Bronchial epithelial cell (primary cell): Measurements from ENCODE around the gene MAP2K7. TPM values are rescaled to one million over a fixed set of nuclear protein-coding genes. Genes with fewer than 3 reads are reported as not detected.
A peak's percentile ranks its signal among the peaks of the same experiment; 100 is the strongest.

ENCODE experiments used
- DNase-seq: peaks from one replicate; pipeline ENCODE4 v3.0.0-alpha.2; 2010; ENCODE audit warnings: low read depth
- FAIRE-seq: peaks from 2 replicates; lab custom pipeline; 2011; peaks lifted over from hg19 to GRCh38; lab: Jason Lieb, UNC
- H3K27me3 ChIP-seq: 2 replicates; pipeline ENCODE4 v1.5.1; 2011; ENCODE audit warnings: low read length; ENCODE audit not compliant: control insufficient read depth, insufficient read depth
- H3K36me3 ChIP-seq: 2 replicates; pipeline ENCODE4 v1.5.1; 2011; ENCODE audit warnings: low read length; ENCODE audit not compliant: control insufficient read depth, insufficient read depth
- H3K4me3 ChIP-seq: 2 replicates; pipeline ENCODE4 v1.5.1; 2011; ENCODE audit warnings: mild to moderate bottlenecking, low read depth, low read length, control low read depth
- total RNA-seq: library from RNA; depleted of rRNA; stranded (reverse); fragments of >200 nt; gene quantifications from 2 replicates; pipeline ENCODE4 v1.2.1, GENCODE V29; 2014
- TF ChIP-seq, protein P1 (sequence below): IDR thresholded peaks from 2 replicates; pipeline ENCODE4 v1.5.1; 2011; ENCODE audit warnings: mild to moderate bottlenecking, moderate library complexity, low read length, control low read depth, inconsistent platforms; ENCODE audit not compliant: insufficient read depth, severe bottlenecking

Gene MAP2K7
- total RNA-seq, 1 donor from 2014 or later = 10.0 TPM

GRCh38 chr19:7862413-7862951 is 41.2 kb upstream of the MAP2K7 start:
- no peaks in the 10 kb centered on the region for H3K27me3 ChIP-seq
- no peaks in the 10 kb centered on the region for H3K36me3 ChIP-seq
- TF ChIP-seq, protein P1, sequence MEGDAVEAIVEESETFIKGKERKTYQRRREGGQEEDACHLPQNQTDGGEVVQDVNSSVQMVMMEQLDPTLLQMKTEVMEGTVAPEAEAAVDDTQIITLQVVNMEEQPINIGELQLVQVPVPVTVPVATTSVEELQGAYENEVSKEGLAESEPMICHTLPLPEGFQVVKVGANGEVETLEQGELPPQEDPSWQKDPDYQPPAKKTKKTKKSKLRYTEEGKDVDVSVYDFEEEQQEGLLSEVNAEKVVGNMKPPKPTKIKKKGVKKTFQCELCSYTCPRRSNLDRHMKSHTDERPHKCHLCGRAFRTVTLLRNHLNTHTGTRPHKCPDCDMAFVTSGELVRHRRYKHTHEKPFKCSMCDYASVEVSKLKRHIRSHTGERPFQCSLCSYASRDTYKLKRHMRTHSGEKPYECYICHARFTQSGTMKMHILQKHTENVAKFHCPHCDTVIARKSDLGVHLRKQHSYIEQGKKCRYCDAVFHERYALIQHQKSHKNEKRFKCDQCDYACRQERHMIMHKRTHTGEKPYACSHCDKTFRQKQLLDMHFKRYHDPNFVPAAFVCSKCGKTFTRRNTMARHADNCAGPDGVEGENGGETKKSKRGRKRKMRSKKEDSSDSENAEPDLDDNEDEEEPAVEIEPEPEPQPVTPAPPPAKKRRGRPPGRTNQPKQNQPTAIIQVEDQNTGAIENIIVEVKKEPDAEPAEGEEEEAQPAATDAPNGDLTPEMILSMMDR = no peak
- FAIRE-seq (no peak), DNase-seq (peak; percentile 29)
- H3K4me3 ChIP-seq = peak overlapping the region; percentile 33

DNA sequence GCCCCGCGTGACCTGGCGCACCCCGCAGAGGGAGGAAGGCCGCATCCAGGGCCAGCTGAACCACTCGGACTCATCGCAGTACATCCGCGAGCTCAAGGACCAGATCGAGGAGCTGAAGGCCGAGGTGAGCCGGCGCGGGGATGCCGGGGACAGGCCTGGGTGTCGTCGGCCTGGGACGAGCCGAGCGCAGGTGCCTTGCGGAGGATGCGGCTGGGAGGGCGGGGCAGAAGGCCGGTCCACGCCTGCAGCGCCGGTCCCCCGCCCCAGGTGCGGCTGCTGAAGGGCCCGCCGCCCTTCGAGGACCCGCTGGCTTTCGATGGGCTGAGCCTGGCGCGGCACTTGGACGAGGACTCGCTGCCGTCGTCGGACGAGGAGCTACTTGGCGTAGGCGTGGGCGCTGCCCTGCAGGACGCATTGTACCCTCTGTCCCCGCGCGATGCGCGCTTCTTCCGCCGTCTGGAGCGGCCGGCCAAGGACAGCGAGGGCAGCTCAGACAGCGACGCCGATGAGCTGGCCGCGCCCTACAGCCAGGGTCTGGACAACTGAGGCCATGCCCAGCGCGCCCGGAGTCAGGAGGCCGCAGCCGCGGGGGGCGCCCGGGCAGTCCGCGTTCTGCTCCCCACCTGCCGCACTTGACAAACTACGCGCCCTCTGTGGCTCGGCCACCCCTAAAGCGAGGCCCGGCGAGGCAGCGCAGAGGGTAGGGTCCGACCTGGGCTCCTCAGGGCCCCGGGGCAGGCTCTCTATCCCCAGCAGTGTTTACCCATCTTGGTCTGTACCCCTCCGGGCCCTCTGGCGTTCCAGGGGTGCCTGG is 40.3 kb upstream of the MAP2K7 start:
- Histone ChIP-seq H3K4me3 (no peak overlapping the region), H3K27me3 (no peaks in the 10 kb centered on the region), H3K36me3 (no peaks in the 10 kb centered on the region)
- FAIRE-seq = no peak
- TF ChIP-seq, protein P1 = no peak
- no peak for DNase-seq

DNA sequence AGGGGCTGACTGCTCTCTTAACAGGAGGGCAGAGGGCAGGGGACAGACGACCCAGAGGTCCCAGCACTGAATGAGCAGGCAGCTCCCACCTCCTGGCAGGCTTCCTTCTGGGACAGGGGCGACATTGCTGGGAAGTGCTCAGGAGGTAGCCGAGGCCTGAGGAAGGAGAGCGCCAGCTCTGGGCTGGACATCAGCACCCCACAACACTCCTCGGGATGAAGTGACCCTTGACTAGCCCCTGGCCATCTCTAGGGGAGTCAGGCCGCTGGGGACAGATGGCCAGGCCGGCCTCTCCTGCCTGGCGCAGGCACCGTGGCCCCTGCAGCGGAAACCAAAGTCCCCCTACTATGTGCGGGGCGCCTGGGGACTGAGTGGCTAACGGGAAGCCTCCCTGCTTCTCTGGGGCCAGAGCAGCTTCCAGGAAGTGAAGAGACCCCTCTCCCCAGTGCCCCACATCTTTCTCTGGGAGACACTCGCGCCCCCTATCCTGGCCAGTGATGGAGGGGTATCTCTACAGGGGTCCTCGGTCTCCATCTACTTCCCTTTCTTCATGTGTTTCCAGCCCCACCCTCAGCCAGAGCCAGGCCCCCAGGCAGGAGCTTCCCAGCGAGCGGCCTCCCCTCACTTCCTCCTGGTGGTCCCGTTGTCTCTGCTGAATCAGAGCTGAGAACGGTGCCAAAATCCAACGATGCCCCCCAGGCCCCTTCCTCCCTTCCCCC is 39.5 kb upstream of the MAP2K7 start:
- H3K4me3 ChIP-seq = no peak overlapping the region
- TF ChIP-seq, protein P1 = no peak
- FAIRE-seq (no peak), DNase-seq (no peak)
- H3K36me3 ChIP-seq = no peaks in the 10 kb centered on the region
- no peaks in the 10 kb centered on the region for H3K27me3 ChIP-seq

DNA sequence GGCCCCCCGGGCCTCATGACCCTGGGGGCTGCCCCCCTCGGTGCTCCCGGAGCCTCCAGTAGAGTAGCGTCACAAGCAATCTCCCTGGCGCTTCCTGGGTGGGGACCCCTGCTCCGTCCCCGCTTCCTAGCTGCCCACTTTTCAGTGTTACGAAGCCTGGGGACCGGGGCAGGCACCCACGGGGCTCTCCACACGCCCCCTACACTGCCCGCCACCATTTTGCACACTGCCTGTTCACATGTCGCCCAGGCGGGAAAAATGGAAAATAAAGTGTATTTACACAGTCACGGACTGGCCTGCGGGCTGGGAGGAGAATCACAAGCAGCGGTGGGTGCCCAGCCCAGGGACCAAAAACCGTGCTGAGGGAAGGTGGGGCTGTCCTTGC is 39.0 kb upstream of the MAP2K7 start:
- FAIRE-seq = no peak
- Histone ChIP-seq H3K27me3 (no peaks in the 10 kb centered on the region), H3K4me3 (no peak overlapping the region), H3K36me3 (no peaks in the 10 kb centered on the region)
- TF ChIP-seq, protein P1 = no peak
- DNase-seq = no peak

GRCh38 chr19:7865262-7865911 is 38.3 kb upstream of the MAP2K7 start:
- FAIRE-seq (no peak), DNase-seq (peak; percentile 12)
- TF ChIP-seq, protein P1 = no peak
- H3K27me3 ChIP-seq = no peaks in the 10 kb centered on the region
- H3K36me3 ChIP-seq = no peaks in the 10 kb centered on the region
- H3K4me3 ChIP-seq = no peak overlapping the region
